GM21423 (cell line): Measurements from ENCODE around the gene CBR4.

ENCODE experiments used
- ATAC-seq: cut with Tn5 transposase; IDR thresholded peaks from one replicate; pipeline ENCODE4 v1.9.1; 2021; ENCODE audit warnings: mild to moderate bottlenecking, moderate library complexity; ENCODE audit not compliant: unreplicated experiment

Gene CBR4

DNA sequence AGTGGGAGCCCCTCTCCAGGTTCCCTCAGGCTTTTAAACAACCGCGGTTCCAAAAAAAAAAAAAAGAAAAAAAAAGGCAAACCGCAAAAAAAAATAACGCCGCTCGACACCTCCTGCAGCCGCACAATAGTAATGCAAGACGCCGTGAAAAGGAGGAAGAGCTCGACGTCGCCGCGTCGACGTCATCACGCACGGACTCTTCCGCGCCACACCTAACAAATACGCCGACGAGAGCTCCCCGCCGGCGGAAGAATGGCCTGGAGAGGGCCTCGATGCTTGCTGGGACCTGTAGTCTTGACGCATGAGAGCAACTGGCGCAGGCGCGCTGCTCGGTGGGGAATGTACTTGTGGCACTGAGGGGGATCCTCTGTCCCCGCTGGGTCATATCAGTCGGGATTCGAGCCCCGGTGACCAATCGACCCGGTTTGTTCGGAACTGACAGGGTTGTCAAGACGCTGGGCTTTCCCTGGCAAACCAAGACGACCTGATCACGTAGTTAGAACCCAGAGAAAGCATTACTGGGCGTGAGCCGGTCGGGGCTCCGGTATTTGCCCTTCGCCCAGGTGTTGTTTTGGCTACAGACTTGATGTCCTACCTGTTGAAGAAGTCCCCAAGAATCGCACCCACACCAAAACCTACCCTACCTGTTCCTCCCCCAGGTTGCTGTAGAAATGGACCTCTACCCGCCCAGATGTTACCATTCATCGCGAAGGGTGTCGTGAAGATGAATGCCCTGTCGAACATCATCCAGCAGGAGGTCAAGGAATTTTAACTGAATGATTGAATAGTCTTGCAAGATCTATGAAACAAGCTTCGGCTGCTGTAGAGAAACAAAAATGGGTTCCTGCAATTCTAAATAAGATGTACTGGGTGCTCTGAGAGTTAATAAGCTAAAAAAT lies at the start of gene CBR4:
CBR4 (minus strand) TSS at position 131 of the 899 bp plus-strand sequence. CDS start 166 bp downstream, outside the sequence.
- peak; percentile 97 for ATAC-seq

GRCh38 chr4:169059306-169060211 lies 49.5 kb upstream of the CBR4 start:
- no peak for ATAC-seq

- ATAC-seq = no peak
Measured at GRCh38 chr4:169058312-169058711, 48.3 kb upstream of the CBR4 start.

DNA sequence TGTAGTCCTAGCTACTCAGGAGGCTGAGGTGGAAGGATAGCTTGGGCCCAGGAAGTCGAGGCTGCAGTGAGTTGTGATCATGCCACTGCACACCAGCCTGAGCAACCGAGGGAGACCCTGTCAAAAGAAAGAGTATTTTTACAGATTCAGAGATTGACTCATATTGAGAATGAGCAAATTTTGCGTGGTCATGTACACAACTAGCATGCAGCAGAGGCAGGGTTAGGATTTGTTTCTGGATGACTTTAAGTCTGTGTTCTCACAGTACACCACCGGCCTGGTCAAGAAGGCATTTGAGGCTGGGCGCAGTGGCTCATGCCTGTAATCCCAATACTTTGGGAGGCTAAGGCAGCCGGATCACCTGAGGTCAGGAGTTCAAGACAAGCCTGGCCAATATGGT lies 44.8 kb upstream of the CBR4 start:
- ATAC-seq = peak; percentile 52

DNA sequence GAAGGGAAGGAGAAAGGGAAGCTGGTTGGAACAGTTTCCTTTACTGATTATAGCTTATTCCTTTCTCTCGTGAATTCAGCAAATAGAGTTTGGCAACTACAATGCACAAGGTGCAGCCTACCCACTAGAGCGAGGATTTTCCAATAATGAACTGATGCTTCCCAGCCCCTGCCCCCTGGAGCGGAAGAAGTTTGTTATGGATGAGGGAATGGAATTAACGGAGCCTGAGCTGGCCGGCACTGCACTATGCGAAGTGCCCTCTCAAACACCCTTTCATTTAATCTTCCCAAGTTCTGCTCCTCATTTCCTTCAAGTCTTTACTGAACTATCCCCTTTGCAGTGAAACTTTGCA lies 42.5 kb upstream of the CBR4 start:
- ATAC-seq = no peak

- no peak for ATAC-seq
Measured at GRCh38 chr4:169051761-169052593, 41.9 kb upstream of the CBR4 start.

- ATAC-seq = no peak
Measured at GRCh38 chr4:169050881-169051760, 41.1 kb upstream of the CBR4 start.

- no peak for ATAC-seq
Measured at GRCh38 chr4:169050284-169050683, 40.2 kb upstream of the CBR4 start.

GRCh38 chr4:169048868-169049414 lies 38.9 kb upstream of the CBR4 start:
- ATAC-seq = no peak

GRCh38 chr4:169047956-169048355 lies 37.9 kb upstream of the CBR4 start:
- ATAC-seq = no peak

DNA sequence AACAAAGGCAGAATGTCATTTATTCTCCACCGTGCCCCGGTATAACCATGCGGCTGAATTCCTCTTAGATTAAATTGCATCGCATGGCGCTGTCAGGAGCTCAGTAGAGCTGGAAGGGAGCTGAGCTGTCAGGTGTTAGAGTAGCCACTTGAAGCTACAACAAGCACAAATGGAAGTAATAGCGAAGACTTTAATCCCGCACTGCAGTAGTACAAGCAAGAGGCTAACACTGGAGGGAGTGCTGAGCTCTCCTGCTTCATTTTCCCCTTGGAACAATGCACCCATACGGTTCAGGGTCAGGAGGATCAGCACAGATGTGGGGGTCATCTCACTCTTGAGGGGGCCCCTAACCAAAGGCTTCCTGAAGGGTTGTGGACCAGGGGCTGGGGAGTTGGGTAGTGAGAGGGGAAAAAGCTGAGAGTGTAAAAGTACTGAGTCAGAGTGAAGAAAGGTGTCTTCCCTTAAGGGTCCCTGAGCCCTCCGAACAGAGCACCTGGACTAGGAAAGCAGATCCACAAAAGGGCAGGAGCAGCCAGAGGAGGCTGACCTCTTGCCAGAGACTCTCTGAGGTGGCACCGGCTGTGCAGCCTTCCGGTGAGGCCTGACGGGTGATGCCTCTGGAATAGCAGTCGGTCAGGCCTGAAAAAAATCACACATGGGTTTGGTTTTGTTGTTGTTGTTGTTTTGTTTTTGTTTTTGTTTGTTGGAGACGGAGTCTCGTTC lies 36.0 kb upstream of the CBR4 start:
- no peak for ATAC-seq

GRCh38 chr4:169044714-169045447 lies 34.8 kb upstream of the CBR4 start:
- no peak for ATAC-seq

- no peak for ATAC-seq
Measured at GRCh38 chr4:169042608-169043007, 32.6 kb upstream of the CBR4 start.

DNA sequence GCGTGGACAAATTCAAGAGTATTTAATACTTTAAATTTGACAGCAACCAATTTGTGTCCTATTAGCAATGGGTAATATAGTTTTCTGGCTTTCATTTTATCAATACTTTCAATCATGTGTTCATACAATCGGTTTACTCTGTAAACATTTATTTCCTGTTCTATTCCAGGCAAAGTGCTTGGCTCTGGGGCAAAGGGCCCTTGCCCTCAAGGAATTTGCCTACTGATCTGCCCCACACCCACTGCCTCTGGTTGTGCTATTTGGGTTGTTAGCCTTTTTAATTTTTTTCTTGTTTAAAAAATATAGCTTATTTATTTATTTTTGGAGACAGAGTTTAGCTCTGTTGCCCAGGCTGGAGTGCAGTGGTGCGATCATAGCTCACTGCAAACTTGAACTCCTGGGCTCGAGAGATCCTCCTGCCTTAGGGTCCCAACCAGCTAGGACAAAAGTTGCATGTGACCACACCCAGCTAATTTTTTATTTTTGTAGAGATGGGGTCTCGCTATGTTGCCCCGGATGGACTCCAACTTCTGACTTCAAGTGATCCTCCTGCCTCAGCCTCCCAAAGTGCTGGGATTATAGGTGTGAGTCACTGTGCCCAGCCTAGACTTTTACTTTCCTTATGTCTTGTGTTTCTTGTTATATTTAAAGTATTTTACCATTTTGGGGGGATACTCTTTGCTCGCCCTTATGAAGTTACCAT lies 30.7 kb upstream of the CBR4 start:
- no peak for ATAC-seq

- no peak for ATAC-seq
Measured at GRCh38 chr4:169039251-169039954, 29.3 kb upstream of the CBR4 start.

DNA sequence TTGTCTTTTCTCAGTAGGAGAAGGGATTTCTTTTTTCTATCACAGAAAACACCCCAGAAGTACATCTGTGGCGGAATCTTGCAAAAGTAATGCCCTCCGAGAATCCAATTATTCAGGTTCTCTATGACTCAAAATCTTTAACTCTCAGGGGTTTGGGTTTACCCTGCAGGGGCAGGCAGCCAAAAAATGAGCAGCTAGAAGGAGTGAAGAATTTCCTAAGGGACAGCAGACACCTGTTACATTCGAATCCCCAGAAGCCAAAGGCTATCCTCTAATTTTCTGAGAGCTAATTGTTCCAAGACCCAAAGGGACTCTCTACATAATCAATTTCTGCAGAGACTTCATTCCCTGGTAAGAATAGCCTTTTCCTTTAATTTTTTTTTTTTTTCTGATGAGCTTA lies 27.5 kb upstream of the CBR4 start:
- no peak for ATAC-seq
